Bronchial epithelial cell (primary cell): Measurements from ENCODE around the gene RASL10A. TPM values are rescaled to one million over a fixed set of nuclear protein-coding genes. Genes with fewer than 3 reads are reported as not detected.

Experiments used
- DNase-seq: peaks from one replicate; pipeline ENCODE4 v3.0.0-alpha.2; 2010; ENCODE audit warnings: low read depth
- FAIRE-seq: peaks from 2 replicates; lab custom pipeline; 2011; peaks lifted over from hg19 to GRCh38; lab: Jason Lieb, UNC
- H3K27me3 ChIP-seq: 2 replicates; pipeline ENCODE4 v1.5.1; 2011; ENCODE audit warnings: low read length; ENCODE audit not compliant: control insufficient read depth, insufficient read depth
- H3K36me3 ChIP-seq: 2 replicates; pipeline ENCODE4 v1.5.1; 2011; ENCODE audit warnings: low read length; ENCODE audit not compliant: control insufficient read depth, insufficient read depth
- H3K4me3 ChIP-seq: 2 replicates; pipeline ENCODE4 v1.5.1; 2011; ENCODE audit warnings: mild to moderate bottlenecking, low read depth, low read length, control low read depth
- CTCF ChIP-seq: IDR thresholded peaks from 2 replicates; pipeline ENCODE4 v1.5.1; 2011; ENCODE audit warnings: mild to moderate bottlenecking, moderate library complexity, low read length, control low read depth, inconsistent platforms; ENCODE audit not compliant: insufficient read depth, severe bottlenecking
- total RNA-seq: library from RNA; depleted of rRNA; stranded (reverse); fragments of >200 nt; gene quantifications from 2 replicates; pipeline ENCODE4 v1.2.1, GENCODE V29; 2014

Gene RASL10A
- total RNA-seq, 1 donor from 2014 or later: not detected

GRCh38 chr22:29329581-29329980 is 14.1 kb upstream of the RASL10A start:
- TF ChIP-seq CTCF: no peak
- H3K4me3 ChIP-seq: no peak overlapping the region
- no peaks in the 10 kb centered on the region for H3K27me3 ChIP-seq
- FAIRE-seq (no peak), DNase-seq (no peak)
- peaks cover 23% of the 10 kb centered on the region for H3K36me3 ChIP-seq

- peaks cover 22% of the 10 kb centered on the region for H3K36me3 ChIP-seq
- H3K27me3 ChIP-seq: no peaks in the 10 kb centered on the region
- no peak for TF ChIP-seq CTCF
- no peak overlapping the region for H3K4me3 ChIP-seq
- FAIRE-seq (no peak), DNase-seq (no peak)
Observed at GRCh38 chr22:29328566-29329500, 13.3 kb upstream of the RASL10A start.

GRCh38 chr22:29328055-29328454 is 12.6 kb upstream of the RASL10A start:
- H3K27me3 ChIP-seq: no peaks in the 10 kb centered on the region
- peaks cover 22% of the 10 kb centered on the region for H3K36me3 ChIP-seq
- DNase-seq: no peak
- no peak overlapping the region for H3K4me3 ChIP-seq
- FAIRE-seq: no peak
- TF ChIP-seq CTCF: no peak

GRCh38 chr22:29327089-29327764 is 11.7 kb upstream of the RASL10A start:
- H3K36me3 ChIP-seq: peaks cover 22% of the 10 kb centered on the region

GRCh38 chr22:29326481-29326880 is 11.0 kb upstream of the RASL10A start:
- no peak for DNase-seq
- Histone ChIP-seq H3K27me3 (no peaks in the 10 kb centered on the region), H3K36me3 (peaks cover 22% of the 10 kb centered on the region), H3K4me3 (no peak overlapping the region)
- no peak for FAIRE-seq
- no peak for TF ChIP-seq CTCF

More at GRCh38 chr22:29327089-29327764, 11.7 kb upstream of the RASL10A start:
- no peak for DNase-seq
- TF ChIP-seq CTCF: no peak
- no peak for FAIRE-seq
- Histone ChIP-seq H3K4me3 (no peak overlapping the region), H3K27me3 (no peaks in the 10 kb centered on the region)
